ENCODE data around the gene PDZK1IP1.
"Not testable (repeated sequence)": the region's sequence is repeated elsewhere in the genome, so short reads cannot be mapped to it uniquely, and the experiment has no call there.

The PDZK1IP1 gene

DNA sequence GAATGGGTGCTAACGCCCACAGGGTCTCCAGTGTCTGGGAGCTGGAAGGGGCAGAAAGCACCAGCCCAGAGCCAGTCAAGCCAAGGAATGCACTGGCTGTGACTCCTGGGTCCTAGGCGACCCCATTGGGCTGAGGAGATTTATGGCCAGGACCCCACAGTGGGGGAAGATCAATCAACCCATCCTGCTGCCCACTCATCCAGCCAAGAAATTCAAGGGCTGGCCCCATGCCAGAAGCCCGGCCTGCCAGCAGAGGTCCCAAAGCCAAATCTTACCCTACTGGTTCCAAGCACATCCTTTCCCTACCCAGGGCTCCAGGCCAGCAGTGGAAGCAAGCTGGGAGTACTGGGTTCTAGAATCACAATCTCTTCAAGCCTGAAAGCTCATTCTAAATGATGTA, 6.8 kb upstream of the PDZK1IP1 start:
- no peak overlapping the region for H3K4me3 ChIP-seq (ENCODE audit: low read depth, low read length)
- TF ChIP-seq, protein P1, sequence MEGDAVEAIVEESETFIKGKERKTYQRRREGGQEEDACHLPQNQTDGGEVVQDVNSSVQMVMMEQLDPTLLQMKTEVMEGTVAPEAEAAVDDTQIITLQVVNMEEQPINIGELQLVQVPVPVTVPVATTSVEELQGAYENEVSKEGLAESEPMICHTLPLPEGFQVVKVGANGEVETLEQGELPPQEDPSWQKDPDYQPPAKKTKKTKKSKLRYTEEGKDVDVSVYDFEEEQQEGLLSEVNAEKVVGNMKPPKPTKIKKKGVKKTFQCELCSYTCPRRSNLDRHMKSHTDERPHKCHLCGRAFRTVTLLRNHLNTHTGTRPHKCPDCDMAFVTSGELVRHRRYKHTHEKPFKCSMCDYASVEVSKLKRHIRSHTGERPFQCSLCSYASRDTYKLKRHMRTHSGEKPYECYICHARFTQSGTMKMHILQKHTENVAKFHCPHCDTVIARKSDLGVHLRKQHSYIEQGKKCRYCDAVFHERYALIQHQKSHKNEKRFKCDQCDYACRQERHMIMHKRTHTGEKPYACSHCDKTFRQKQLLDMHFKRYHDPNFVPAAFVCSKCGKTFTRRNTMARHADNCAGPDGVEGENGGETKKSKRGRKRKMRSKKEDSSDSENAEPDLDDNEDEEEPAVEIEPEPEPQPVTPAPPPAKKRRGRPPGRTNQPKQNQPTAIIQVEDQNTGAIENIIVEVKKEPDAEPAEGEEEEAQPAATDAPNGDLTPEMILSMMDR (IDR thresholded peaks at IDR 0.05; ENCODE audit: insufficient read depth, low read depth, low read length, missing control alignments) = no peak
- DNase-seq (ENCODE audit: low read depth) = no peak

DNA sequence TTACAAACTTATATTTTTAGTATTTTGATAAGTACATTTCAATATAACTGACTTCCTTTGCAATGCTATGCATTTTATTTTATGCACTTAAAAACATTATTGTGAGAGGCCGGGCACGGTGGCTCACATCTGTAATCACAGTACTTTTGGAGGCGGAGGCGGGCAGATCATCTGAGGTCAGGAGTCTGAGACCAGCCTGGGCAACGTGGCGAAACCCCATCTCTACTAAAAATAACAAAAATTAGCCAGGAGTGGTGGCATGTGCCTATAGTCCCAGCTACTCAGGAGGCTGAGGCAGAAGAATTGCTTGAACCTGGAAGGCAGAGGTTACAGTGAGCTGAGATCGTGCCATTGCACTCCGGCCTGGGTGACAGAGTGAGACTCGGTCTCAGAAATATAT, 6.1 kb upstream of the PDZK1IP1 start:
- not testable (repeated sequence) for H3K4me3 ChIP-seq (ENCODE audit: low read depth, low read length); DNase-seq (ENCODE audit: low read depth)

DNA sequence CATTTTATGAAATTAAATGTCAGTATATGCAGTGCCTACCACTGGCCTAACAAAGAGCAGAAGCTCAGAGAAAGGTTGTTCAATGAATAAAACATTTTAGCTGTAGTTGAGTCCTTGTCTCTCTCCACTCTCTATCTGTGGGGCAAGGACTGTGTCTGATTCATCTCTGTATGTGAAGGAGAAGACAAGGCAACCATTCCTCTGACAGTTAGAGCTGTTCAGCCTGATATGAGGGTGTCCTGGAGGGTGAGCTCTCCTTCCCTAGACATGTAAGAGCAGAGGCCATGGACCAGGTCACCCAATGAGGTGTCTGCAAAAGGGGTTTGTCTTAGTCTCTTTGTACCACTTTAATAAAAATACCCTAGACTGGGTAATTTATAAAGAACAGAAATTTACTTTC, 4.5 kb upstream of the PDZK1IP1 start:
- DNase-seq (ENCODE audit: low read depth) = no peak

DNA sequence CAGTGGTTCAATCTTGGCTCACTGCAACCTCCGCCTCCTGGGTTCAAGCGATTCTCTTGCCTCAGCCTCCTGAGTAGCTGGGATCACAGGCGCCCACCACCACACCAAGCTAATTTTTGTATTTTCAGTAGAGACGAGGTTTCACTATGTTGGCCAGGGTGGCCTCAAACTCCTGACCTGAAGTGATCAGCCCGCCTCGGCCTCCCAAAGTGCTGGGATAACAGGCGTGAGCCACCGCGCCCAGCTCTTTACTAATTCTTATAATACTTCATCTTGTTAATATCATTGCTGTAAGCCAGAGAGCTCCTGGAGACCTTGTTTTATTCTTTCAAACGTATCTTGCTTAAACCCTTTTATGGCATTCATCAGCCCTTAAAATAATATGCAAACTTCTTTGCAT, 3.7 kb upstream of the PDZK1IP1 start:
- not testable (repeated sequence) for DNase-seq (ENCODE audit: low read depth); H3K4me3 ChIP-seq (ENCODE audit: low read depth, low read length)

More for the DNA sequence above, 4.5 kb upstream of the PDZK1IP1 start:
- TF ChIP-seq, protein P1 (IDR thresholded peaks at IDR 0.05; ENCODE audit: insufficient read depth, low read depth, low read length, missing control alignments) = no peak
- no peak overlapping the region for H3K4me3 ChIP-seq (ENCODE audit: low read depth, low read length)

DNA sequence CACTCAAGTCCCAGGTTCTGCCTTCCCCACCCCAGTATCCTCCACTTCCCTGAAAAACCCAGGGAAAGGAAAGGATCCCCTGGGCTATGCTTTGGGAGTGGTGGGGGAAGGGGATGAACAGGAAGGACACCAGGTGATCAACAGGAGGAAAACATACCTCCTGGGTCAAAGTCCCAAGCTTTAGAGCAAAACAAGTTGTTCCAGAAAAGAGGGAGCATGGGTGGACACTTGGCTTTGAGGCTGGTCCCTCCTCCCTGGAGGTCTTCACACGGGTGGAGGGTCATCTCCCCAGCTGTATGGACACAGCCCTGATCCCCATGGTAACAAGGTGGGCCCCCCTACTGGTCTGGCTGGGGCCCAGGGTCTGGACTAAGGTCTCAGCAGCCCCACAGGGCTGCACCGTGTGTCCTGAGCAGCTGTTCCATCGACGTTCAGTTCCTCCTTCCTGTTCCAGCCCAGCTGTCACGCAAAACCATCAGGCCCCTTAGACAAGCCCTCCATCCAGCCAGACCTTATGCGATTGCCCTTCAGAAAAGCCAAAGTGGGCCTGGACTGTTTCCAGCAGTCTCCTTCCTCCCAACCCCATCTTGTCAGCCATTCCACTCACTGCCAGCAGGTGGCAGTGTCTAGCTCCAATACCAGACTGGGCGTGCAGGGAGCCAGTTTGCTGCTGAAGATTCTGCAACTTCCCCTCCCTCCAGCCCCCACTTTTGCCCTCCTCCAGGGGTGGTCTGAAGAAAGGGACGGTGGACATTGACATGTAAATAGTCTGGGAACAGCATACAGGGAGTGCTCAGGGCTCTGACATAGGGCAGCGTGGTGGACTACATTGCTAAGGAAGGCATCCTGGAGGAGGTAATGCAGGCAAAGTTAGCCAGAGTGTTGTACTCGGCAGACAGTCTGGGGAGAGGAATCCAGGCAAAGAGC, 2.9 kb upstream of the PDZK1IP1 start:
- TF ChIP-seq, protein P1 (IDR thresholded peaks at IDR 0.05; ENCODE audit: insufficient read depth, low read depth, low read length, missing control alignments) = peak; percentile 97
- peak; percentile 68 for DNase-seq (ENCODE audit: low read depth)
- no peak overlapping the region for H3K4me3 ChIP-seq (ENCODE audit: low read depth, low read length)

DNA sequence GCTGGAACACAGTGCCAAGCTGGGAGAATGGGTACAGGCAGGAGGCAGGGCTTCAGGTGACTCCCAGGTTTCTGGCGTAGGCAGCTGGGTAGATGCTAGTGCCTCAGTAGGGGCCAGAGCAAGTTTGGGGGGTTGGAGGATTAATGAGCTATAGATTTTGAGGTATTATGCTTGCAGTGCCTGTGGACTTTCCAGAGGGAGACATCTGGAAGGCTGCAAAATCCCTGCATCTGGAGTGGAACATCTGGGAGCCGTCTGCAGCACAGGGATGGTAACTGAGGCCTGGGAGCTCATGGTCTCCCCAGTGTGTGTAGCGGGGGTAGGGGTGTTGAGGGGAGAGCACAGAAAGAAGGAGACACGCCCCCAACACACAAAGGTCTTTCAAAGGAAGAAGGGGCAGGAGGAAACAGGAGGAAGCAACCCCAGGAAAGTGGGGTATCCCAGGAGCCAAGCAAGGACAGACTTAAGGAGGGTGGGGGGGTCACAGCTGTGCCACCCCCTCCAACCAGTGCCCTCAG, 2.2 kb upstream of the PDZK1IP1 start:
- TF ChIP-seq, protein P1 (IDR thresholded peaks at IDR 0.05; ENCODE audit: insufficient read depth, low read depth, low read length, missing control alignments) = no peak
- no peak overlapping the region for H3K4me3 ChIP-seq (ENCODE audit: low read depth, low read length)
- DNase-seq (ENCODE audit: low read depth) = no peak

DNA sequence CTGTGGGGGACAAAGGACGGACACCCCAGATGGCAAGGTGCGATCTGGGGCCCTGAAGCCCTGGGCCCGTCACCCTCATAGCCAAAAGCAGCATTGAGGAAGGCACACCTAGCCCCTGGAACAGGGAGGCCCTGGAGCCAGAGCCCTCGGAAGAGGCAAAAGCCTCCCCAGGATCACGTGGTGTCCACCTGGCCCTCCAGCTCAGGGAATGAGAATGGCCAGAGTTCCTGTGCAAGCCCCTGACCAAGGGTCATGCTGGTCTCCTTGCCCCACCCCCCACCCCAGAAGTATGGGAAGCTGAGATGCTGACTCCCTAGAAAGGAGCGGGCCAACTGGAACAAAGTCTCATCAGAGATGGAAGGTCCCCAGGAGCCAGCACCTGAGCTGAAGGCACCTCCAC, 1.0 kb upstream of the PDZK1IP1 start:
- TF ChIP-seq, protein P1 (IDR thresholded peaks at IDR 0.05; ENCODE audit: insufficient read depth, low read depth, low read length, missing control alignments) = no peak
- no peak overlapping the region for H3K4me3 ChIP-seq (ENCODE audit: low read depth, low read length)
- DNase-seq (ENCODE audit: low read depth) = no peak

DNA sequence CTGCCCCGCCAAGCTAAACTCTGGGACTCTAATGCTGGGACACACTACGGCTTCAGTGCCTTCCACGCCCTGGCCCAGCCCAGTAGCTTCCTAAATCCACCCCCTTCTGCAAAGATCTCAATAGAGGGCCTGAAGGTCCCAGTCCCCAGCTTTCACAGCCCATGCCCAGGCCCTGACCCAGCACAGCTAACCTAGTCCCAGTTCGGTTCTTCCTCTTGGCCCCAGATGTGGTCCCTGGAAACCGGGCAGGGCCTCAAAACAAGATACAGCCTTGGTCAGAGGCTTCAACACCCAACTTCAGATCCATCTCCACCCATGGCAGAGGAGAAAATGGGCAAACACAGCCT, 646 bp upstream of the PDZK1IP1 start:
- H3K4me3 ChIP-seq (ENCODE audit: low read depth, low read length) = no peak overlapping the region
- TF ChIP-seq, protein P1 (IDR thresholded peaks at IDR 0.05; ENCODE audit: insufficient read depth, low read depth, low read length, missing control alignments) = no peak
- DNase-seq (ENCODE audit: low read depth) = no peak

Measured in GM12865 (cell line).